Activated CD8-positive, alpha-beta memory T cell treated with anti-CD3 and anti-CD28 coated beads for 36 hours (primary cell): ENCODE measurements around the gene NRG3. TPM values are rescaled to one million over a fixed set of nuclear protein-coding genes. Genes with fewer than 3 reads are reported as not detected.

Source experiments
- CTCF ChIA-PET: fragments of 350-600 bp; sonication (Branson Sonifier 250); formaldehyde crosslinking; loops from one replicate; lab custom pipeline; 2021; ENCODE audit warnings: antibody characterized with exemption; lab: Charles Lee
- POLR2A ChIA-PET: fragments of 350-600 bp; sonication (Branson Sonifier 250); formaldehyde crosslinking; loops from one replicate; lab custom pipeline; 2021; ENCODE audit warnings: antibody characterized with exemption; lab: Charles Lee
- total RNA-seq, 2 experiments: library from RNA; stranded (reverse); gene quantifications; one replicate each; pipeline ENCODE4 v1.2.3, GENCODE V29; 2021

NRG3 gene
- total RNA-seq, 2 experiments from 2014 or later: not detected

DNA sequence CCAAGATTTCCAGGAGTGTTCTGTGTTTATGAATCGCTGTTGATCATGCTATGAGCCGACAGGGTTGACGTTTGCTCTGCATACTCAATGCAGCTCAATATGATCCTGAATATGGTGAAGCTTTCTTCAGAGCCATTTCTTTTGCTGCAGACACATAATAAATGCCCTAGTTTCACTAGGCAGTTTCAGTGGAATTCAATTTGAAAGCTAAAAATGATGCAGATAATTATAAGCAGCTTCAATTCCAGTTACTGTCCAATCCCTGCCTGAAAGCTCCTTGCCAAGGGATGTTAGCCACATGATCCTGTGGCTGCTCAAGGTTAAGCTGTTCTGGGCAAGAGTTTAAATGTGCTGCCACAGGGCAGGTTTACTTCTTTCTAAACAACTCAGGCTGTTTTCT lies 805.6 kb downstream of the NRG3 start:
- ChIA-PET POLR2A (no interaction called here), CTCF (interaction anchor here (0.9 kb wide), 1 partner anchor 12 kb away, joined by 4 read pairs; no protein-coding TSS in a partner anchor)

DNA sequence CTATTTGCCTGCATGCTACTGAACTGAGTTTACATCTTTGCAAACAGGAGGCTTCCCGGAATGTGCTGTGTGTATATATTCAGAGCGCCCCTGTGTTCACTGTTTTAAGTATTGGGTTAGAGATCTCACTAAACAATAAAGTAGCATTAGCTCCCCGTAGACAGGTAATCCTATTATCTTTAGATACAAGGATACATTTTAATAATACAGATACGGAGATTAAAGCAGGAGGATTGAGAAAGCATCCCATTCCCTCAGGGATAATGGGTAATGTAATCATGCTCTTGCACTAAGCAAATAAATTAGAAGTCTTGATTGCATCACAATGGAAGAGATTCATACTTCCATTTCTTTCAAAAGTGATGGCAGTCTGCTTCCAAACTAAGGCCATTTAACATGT lies 809.0 kb downstream of the NRG3 start:
- CTCF ChIA-PET: no interaction called here
- POLR2A ChIA-PET: no interaction called here

DNA sequence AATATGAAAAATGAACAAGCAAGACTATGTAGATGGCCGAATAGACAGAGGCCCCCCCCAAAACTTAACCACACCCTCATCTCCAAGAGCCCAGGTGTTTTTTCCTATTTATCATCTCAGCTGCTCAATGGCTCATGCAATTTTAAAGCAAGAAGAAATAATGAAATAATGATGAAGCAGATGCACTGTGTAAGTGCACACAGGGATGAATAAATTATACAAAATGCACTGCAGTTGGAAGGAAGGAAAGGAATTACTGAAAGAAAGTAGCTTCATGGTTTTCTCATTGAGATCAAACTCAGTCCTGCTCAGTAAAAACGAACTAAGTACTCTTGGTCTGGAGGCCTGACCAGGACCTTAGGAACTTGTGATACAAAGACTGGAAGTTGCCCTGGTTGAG lies 810.1 kb downstream of the NRG3 start:
- POLR2A ChIA-PET: no interaction called here
- CTCF ChIA-PET: no interaction called here

DNA sequence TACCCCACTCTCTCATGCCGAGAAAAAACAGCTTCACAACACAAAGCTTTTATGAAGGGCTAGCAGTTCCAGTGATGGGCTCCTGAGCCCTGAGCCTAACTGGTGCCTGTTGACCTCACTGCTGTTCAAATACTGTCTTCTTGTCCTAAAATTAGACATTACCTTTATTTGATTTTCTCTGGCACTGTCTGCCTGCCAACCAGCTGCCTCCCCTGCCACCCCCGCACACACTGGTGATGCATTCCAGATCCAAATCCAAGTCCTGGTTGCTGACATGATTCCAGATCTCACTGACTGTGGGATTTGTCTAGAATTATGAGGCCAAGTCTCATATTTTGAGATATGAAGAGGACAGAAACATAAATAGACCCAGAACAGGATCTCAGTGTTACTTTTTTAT lies 816.2 kb downstream of the NRG3 start:
- POLR2A ChIA-PET: no interaction called here
- CTCF ChIA-PET: no interaction called here

DNA sequence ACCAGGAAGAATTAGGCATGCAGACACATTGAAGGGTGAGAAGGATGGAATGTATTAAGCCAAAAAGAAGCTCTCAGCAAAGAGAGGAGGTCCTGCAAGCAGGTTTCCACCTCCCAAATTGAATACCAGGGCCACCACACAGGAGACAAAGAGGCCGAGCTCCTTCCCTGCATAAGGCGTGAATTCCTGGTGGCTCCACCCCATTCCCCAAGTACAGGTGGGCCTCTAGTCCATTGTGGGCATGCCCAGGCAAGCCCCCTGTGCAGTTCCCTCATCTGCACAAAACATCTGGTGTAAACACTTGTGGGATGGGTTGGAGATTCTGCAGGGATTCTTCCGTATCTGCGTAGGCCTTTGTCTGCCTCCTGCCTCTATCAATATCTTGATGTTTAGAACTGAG lies 817.5 kb downstream of the NRG3 start:
- ChIA-PET POLR2A (no interaction called here), CTCF (interaction anchor here (1.1 kb wide), 1 partner anchor 12 kb away, joined by 4 read pairs; no protein-coding TSS in a partner anchor)

DNA sequence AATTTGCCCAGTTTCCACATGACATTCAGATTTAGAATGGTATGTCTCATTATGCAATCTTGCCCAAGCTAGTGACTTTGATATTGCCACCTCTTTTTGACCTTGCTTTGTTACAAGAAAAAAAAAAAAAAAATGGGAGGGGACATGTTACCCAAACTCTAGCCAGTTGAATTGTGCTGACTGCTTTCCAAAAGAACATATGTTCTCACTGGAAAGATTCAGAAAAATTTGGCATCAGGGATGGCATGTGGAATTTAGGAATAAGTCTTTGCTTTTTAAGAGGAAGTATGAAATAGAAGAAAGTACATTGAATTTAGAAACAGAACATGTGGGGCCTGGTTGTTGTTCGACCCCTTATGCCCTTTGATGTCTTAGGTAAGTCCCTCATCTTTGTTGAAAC lies 846.8 kb downstream of the NRG3 start:
- CTCF ChIA-PET: no interaction called here
- POLR2A ChIA-PET: interaction anchor here (0.7 kb wide), 1 partner anchor 12 kb away, joined by 4 read pairs; no protein-coding TSS in a partner anchor

DNA sequence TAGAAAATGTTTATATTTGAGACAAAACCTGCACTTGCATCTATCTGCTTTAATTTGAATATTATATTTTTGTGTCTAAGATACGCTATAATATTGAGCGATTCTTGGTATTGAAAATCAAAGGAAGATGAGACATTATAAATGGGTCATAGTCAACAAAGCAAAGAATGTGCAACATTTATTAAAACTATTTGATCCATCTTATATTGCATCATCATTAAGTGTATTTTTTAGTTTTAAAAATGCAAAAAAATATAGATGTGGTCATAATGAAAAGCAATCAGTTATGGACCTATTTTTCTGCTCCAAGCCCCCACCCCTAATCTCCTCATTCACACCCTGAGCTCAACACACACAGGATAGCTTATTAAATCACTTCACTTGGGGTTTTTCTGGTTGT lies 847.3 kb downstream of the NRG3 start:
- ChIA-PET POLR2A (no interaction called here), CTCF (no interaction called here)

DNA sequence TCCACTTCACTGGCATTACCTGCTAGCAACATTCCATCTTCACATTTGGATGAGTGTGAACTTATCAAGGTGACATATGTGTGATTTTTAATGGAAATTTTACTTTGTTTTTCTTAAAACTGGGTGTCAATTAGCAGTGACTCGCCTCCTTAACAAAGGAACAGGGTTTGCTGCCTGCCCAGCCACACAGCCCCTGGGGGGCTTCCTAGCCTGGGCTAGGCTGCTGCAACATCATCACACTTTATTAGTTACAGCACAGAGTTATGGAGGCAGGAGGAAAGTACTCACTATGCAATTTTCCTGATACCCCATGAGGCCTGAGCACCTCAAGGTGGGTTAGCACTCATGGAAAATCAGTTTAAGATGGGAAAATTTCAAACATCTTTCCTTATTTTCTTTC lies 861.3 kb downstream of the NRG3 start:
- ChIA-PET POLR2A (no interaction called here), CTCF (no interaction called here)

DNA sequence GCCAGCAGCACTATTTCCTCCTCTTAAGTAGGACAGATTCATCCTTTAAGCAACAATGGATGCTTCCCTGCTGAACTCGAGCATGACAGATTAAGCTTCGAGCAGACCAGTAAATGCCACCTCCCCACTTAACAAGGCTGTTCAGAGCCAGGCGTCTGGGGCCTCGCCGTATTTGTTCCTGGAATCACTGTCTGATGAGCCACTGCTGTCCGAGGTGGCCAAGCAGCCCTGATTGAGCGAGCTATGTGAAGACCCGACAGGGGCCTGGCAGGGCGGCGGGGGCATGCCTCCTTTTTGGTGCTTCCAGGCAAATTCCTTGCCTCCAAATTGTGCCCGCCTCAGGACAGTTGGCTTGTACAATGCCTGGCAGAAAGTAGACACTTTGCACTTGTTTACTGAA lies 862.6 kb downstream of the NRG3 start:
- ChIA-PET POLR2A (no interaction called here), CTCF (no interaction called here)

DNA sequence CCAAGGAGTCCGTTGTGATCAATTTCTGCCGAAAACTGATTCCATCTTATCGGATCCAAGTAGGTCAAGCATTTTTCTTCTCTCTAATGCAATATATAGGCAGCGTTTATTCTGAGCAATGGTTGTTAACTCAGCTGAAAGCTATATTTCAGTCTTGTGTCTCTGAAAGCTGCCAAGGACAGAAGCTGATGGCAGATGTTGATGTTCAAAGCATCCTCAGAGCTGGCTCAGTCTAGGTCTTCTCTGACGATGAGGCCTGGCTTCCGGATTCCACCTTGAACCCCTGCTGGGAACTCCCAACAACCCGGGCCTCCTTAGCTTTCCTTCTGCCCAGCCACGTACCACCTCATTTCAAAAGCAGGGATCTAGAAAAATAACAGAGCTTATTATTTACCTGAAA lies 863.6 kb downstream of the NRG3 start:
- ChIA-PET CTCF (no interaction called here), POLR2A (no interaction called here)

DNA sequence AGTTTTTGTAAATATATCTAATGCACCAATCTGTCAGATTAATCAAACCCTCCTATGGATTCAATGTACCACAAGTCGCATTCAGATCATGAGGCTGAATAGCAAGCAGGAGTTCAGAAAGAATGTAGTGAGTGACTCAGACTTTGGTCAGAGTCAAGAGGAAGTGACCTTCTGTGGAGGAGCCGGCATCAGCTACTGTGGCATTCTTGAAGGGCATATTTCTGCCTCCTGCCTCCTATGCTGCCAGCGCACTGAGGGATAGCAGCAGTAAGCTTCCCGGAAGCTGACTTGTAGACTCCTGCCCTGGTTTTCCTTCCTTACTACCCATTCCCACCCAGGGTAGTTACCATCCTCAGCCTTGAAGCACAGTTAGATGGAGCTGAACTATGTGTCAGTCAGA lies 867.5 kb downstream of the NRG3 start:
- ChIA-PET POLR2A (no interaction called here), CTCF (no interaction called here)

DNA sequence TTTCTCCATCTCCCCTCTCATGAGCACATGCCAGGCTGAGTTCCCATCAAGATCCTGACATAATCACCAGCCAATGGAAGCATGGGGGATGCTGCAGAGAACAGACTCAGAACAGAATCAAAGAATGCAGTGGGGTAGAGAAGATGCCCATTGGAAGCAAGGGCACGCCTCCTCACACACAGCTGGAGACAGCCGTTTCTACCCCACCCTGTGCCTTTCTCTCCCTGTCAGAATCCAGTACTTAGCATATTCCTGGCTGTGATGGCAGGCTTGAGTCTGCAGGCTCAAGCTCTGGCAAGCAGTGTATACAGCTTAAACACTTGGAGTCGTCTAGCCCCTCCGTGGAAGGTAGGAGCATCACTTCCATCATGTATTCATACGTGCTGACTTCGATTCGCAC lies 867.9 kb downstream of the NRG3 start:
- CTCF ChIA-PET: no interaction called here

DNA sequence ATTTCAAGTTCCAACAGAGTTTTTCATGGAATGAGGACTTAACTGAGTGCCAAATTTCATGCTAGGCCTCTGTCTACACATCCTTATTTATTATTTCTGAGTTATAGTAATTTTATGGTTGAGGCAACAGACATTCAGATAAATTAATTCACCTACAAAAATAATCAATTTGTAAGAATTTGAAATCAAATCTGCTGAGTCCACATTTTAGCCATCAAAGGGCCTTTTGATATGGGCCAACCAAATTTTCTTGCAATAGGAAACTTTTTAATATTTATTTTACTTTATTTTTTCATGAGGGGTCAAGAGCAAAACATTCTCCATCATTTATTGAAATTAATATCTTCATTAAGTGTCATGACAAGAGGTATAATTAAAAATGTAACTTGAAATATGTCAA lies 875.5 kb downstream of the NRG3 start:
- ChIA-PET POLR2A (no interaction called here), CTCF (no interaction called here)

More for the DNA sequence above, 867.9 kb downstream of the NRG3 start:
- POLR2A ChIA-PET: no interaction called here

DNA sequence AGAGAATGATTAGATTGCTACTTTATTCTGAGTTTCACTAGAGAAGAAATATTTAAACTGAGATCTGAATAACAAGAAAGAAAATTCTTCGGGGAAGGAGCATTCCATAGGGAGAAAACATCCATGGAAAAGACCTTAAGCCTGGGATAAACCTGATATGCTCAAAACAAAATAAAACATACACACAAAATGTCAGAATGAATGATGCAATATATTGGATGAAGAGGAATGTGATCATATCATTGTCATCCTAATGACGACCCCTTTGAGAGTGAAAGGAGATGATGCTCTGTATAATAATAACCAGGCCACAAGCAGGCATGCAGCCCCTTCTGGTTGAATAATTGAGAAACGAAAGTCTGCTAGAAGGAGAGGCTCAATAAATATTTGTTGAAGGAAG lies 882.4 kb downstream of the NRG3 start:
- POLR2A ChIA-PET: no interaction called here
- CTCF ChIA-PET: no interaction called here

DNA sequence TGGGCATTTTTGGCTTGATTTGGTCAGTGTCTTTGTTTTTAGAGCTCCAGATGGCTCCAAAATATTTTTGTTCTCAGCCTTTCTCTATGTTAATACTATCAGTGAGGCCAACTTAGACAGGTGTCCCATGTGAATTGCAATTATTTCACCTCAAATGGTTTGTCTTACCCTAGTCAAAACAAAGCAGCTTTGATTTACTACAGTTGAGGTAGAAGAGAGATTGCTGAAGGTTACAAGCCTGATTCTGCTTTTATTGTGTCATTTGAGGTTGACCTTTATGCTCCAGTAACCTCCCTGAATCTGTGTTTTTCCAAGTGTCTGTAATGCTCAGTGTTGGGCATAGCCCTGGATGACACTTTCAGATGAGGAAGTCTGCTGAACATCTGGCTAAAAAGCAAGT lies 882.9 kb downstream of the NRG3 start:
- CTCF ChIA-PET: no interaction called here
- POLR2A ChIA-PET: no interaction called here

DNA sequence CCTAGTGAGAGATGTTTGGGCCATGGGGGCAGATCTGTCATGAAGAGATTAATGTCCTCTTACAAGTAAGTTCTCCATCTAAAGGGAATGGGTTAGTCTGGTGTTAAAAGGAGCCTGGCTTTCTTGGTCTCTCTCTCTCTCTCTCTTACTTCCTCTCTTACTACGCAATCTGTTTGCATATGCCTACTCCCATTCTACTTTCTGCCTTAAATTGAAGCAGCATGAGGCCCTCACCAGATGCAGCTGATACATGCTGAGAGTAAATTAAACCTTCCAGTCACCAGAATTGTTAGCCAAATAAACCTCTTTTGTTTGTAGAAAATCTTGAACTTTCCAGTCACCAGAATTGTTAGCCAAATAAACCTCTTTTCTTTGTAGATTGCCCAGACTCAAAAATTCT lies 884.1 kb downstream of the NRG3 start:
- POLR2A ChIA-PET: no interaction called here
- CTCF ChIA-PET: no interaction called here

DNA sequence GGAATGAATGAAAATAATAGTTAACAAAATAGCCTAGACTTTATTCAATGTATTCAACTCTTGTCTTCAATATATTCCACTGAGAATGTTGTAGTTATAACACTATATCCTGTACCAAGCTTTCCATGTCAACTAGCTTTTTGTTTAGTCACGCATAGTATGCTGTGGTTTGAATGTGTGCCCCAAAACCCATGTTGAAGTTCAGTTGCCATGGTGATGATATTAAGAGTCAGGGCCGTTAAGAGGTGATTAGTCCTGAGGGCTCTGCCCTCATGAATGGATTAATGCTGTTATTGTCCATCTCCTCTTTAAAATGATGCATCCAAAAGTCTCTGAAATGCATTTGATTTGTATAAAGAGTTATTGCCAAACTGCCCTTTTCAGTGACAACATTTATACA lies 887.6 kb downstream of the NRG3 start:
- CTCF ChIA-PET: no interaction called here
- POLR2A ChIA-PET: no interaction called here

DNA sequence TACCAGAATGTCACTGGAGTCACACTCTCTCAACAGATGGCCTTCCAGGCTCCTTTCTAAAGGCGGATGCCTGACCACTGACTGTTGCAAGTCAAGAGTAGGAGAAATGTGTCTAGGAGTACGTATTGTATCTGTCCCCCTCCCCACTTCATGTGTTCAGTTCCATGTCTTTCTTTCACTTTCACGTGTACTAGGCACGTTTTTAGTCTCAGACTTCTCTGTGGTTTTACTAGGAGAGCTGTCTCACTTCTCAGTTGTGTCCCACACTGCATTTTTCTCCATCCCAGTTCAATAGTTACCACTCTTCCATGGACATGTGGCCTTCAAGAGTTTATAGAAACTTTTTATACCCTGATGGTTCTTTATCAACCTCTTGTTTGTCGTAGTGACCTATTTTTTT lies 893.0 kb downstream of the NRG3 start:
- POLR2A ChIA-PET: no interaction called here
- CTCF ChIA-PET: no interaction called here

DNA sequence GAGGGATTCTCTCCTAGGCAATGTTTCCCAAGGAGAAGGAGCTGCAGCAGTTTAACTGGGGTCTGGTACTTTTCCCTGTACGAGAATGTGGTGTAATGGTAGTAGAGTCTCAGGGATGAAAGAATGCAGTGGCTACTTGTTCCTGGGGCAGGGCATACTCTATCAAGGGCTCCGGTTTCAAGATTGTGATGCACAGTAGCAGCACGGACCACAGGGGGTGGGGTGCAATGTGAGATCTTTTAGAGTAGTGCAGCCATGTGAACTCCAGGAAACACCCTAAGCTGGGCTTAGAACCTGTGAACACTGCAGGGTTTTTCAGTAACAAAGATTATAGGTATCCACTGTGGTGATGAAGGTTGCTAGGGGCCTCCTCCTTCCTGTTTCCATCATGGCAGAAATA lies 903.9 kb downstream of the NRG3 start:
- ChIA-PET POLR2A (no interaction called here), CTCF (no interaction called here)

DNA sequence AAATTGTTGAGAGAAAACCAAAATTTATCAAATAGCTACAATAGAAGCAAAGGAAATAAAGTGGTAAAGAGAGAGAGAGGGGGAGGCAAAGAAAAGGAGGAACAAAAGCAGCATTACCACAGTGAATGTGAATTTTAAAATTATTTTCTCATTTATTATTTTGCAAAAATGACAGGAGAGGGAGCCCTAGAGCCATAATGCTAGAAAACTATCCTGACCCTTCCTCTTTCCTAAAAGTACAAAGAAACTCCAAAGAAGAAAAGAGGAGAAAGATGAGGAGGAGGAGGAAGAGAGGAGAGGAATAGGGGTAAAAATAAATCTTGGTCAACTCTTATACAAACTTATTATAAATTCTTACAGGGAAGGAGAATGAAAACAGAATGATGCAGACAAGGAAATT lies 921.5 kb downstream of the NRG3 start:
- CTCF ChIA-PET: no interaction called here
- POLR2A ChIA-PET: no interaction called here

DNA sequence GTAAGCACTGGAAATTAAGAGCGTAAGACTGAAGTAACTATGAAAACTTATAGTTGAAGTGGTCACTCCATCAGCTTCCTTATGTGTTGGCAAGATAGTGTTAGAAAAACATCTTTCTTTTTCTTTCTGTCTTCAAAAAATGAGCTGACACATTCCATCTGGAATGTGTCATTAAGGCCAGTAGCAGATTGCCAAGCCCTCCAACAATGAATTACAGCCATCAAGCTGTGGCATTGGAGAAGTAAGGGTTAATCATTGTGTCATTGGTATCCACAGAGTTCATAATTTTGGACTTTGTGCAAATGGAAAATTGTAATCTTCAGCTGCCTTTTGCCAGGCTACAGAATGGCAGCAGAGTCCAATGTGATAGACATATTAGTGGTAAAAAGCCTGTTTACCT lies 926.3 kb downstream of the NRG3 start:
- ChIA-PET CTCF (no interaction called here), POLR2A (no interaction called here)

DNA sequence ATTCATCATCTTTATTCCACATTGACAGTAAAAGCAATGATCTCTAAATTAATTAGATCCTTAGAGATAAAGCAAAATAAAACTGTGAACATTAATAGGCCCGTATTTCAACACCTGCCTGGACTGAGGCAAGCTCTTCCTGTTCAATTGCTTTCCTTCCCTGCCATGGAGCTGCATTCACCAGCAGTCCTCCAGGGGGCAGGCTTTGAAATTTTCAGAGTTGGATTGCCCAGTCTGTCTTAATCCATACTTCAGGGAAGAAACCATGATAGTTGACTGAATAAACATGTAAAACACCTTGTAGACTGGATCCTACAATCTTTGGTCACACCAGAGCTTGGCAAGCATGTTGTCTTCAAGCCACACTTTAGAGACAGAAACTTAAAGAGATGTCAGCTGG lies 936.6 kb downstream of the NRG3 start:
- ChIA-PET POLR2A (no interaction called here), CTCF (no interaction called here)

DNA sequence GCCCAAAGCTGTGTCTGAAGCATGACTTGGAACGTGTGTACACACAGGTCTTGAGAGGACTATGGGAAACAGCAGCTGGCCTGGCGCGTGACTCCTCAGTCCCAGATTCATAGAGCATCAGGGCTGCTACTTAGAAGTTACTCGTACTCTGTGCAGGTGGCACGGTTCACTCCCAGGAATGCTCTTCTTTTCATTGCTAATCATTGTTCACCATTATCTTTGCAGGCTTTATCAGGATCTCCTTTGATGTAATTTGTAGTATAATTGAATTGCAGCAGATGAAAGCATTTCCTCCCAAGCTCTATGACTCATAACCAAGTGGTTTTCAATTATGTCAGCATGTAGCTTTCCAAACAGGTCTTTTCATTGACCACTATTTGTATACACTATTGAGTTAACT lies 938.9 kb downstream of the NRG3 start:
- POLR2A ChIA-PET: no interaction called here
- CTCF ChIA-PET: no interaction called here
